K562 (cell line): Measurements from ENCODE around the gene ADCY4. TPM values are rescaled to one million over a fixed set of nuclear protein-coding genes. Genes with fewer than 3 reads are reported as not detected.

Experiments
- ATAC-seq: fragments of 200-7000 bp; cut with Tn5 transposase; 3 replicates; pipeline ENCODE4 v1.9.1; 2020; ENCODE audit warnings: moderate library complexity
- BruUV-seq: library from RNA; stranded (reverse); fragments of 400-500 nt; replicated peaks from 2 replicates; lab custom pipeline; 2021; lab: Mats Ljungman, UMichigan
- CTCF ChIA-PET: fragments of 300-600 bp; formaldehyde crosslinking; extraction: SDS; loops from one replicate; lab custom pipeline; 2021; ENCODE audit warnings: low intra/inter-chr PET ratio; lab: Yijun Ruan, JAX
- POLR2A ChIA-PET: fragments of 300-600, 350-650 bp; sonication (Branson Sonifier 250); formaldehyde crosslinking; extraction: SDS; loops from one replicate; lab custom pipeline; 2021; ENCODE audit warnings: antibody characterized with exemption, inconsistent platforms; lab: Yijun Ruan, JAX
- DNase-seq, 4 experiments: peaks; one replicate each; pipeline versions ENCODE4 v3.0.0 to v3.0.0-alpha.2; 2011 to 2018; ENCODE audit warnings: low spot score in 3 of 4, mixed read lengths in 3 of 4; ENCODE audit errors: extremely low read depth in 1 of 4
- FAIRE-seq: peaks from 2 replicates; lab custom pipeline; 2011; peaks lifted over from hg19 to GRCh38; lab: Jason Lieb, UNC
- H2AFZ ChIP-seq: 2 replicates; pipeline ENCODE4 v1.6.0; 2011; ENCODE audit warnings: low read depth, low read length, control low read depth, inconsistent platforms
- H3K27ac ChIP-seq: fragments of 200-600 bp; 3 replicates; pipeline ENCODE4 v1.8.0; 2011; ENCODE audit warnings: low read depth, mild to moderate bottlenecking, control low read depth, inconsistent platforms, low read length, moderate library complexity, mixed read lengths; ENCODE audit errors: extremely low read depth
- H3K27me3 ChIP-seq, 2 experiments: fragments of 300-600 bp in 1 of 2; 2 replicates in 1 of 2; 3 replicates in 1 of 2; pipeline versions ENCODE4 v1.6.0 to v1.8.0; 2011; ENCODE audit warnings: inconsistent platforms in 2 of 2, low read length in 2 of 2, mild to moderate bottlenecking in 1 of 2, mixed read lengths in 1 of 2, moderate library complexity in 1 of 2; ENCODE audit not compliant: control insufficient read depth in 2 of 2, insufficient read depth in 2 of 2
- H3K36me3 ChIP-seq: fragments of 300-600 bp; 3 replicates; pipeline ENCODE4 v1.8.0; 2011; ENCODE audit warnings: mild to moderate bottlenecking, low read length, inconsistent platforms; ENCODE audit not compliant: control insufficient read depth, insufficient read depth
- H3K4me1 ChIP-seq, 2 experiments: fragments of 200-600 bp in 1 of 2; replicated peaks in 1 of 2; 2 replicates in 1 of 2; 3 replicates in 1 of 2; pipeline versions ENCODE4 v1.5.1 to v1.8.0; 2011; ENCODE audit warnings: inconsistent platforms in 2 of 2, low read length in 2 of 2, mild to moderate bottlenecking in 1 of 2, mixed read lengths in 1 of 2, moderate library complexity in 1 of 2; ENCODE audit not compliant: control insufficient read depth in 2 of 2, insufficient read depth in 2 of 2
- H3K4me2 ChIP-seq: 2 replicates; pipeline ENCODE4 v1.6.1; 2011; ENCODE audit warnings: low read length, control low read depth, inconsistent platforms, mixed read lengths; ENCODE audit not compliant: insufficient read depth
- H3K4me3 ChIP-seq: fragments of 200-600 bp; sonication (generic), shearing (Covaris generic); 2 replicates; pipeline ENCODE4 v1.5.1; 2016; ENCODE audit warnings: control low read depth, inconsistent platforms
- H3K79me2 ChIP-seq: fragments of 200-600 bp; 3 replicates; pipeline ENCODE4 v1.8.0; 2011; ENCODE audit warnings: low read length, inconsistent platforms; ENCODE audit not compliant: control insufficient read depth, insufficient read depth
- H3K9ac ChIP-seq, 2 experiments: 2 replicates each; pipeline versions ENCODE4 v1.6.0 to v1.6.1; 2011; ENCODE audit warnings: low read depth in 2 of 2, low read length in 2 of 2, control low read depth in 1 of 2, inconsistent platforms in 1 of 2, mild to moderate bottlenecking in 1 of 2, mixed read lengths in 1 of 2; ENCODE audit not compliant: insufficient read depth in 1 of 2
- H3K9me1 ChIP-seq: one replicate; pipeline ENCODE4 v1.6.0; 2011; ENCODE audit warnings: inconsistent platforms, mild to moderate bottlenecking, low read length, moderate library complexity; ENCODE audit not compliant: control insufficient read depth, insufficient read depth
- H3K9me3 ChIP-seq: replicated peaks from 2 replicates; pipeline ENCODE4 v1.5.1; 2011; ENCODE audit warnings: low read depth, low read length, inconsistent platforms; ENCODE audit not compliant: control insufficient read depth, insufficient read depth
- H4K20me1 ChIP-seq: replicated peaks from 2 replicates; pipeline ENCODE4 v1.6.1; 2011; ENCODE audit warnings: low read length, inconsistent platforms, mixed read lengths; ENCODE audit not compliant: control insufficient read depth, insufficient read depth
- CUX1 ChIP-seq: fragments of 200-800 bp; sonication (Bioruptor generic); IDR thresholded peaks from 2 replicates; pipeline ENCODE4 v1.6.1; 2016; ENCODE audit warnings: missing genetic modification characterization, missing compliant biosample characterization
- FOXM1 ChIP-seq, 2 experiments: fragments of 450-650 bp in 1 of 2; sonication (generic) in 1 of 2; formaldehyde crosslinking in 1 of 2; IDR thresholded peaks; 2 replicates each; pipeline versions ENCODE4 v1.6.1 to v1.9.0; 2017 to 2022; ENCODE audit warnings: low read depth in 2 of 2, mild to moderate bottlenecking in 2 of 2, missing genetic modification reagents in 1 of 2, moderate library complexity in 1 of 2
- PTBP1 ChIP-seq: fragments of 200-400 bp; formaldehyde crosslinking; IDR thresholded peaks from 2 replicates; pipeline ENCODE4 v1.6.1; 2017; ENCODE audit warnings: low read depth, low read length
- SUPT5H ChIP-seq: fragments of 450-650 bp; IDR thresholded peaks from 2 replicates; pipeline ENCODE4 v1.6.1; 2016
- ZBED1 ChIP-seq: IDR thresholded peaks from 2 replicates; pipeline ENCODE4 v1.6.1; 2014
- ZNF121 ChIP-seq: sonication (generic); formaldehyde crosslinking; conservative IDR thresholded peaks from 2 replicates; pipeline ENCODE4 v1.8.0; 2022; ENCODE audit warnings: missing genetic modification reagents
- ZNF239 ChIP-seq: fragments of 250-450 bp; sonication (Bioruptor Pico); IDR thresholded peaks from 2 replicates; pipeline ENCODE4 v1.4.0; 2020; ENCODE audit warnings: mild to moderate bottlenecking
- ZNF407 ChIP-seq: fragments of 450-650 bp; IDR thresholded peaks from 2 replicates; pipeline ENCODE4 v1.6.1; 2016; ENCODE audit warnings: low read depth
- WGBS: fragments of 100-300 bp; shearing (Covaris generic); methylation state at CpG from one replicate; pipeline ENCODE4 v1.1.6; 2016; ENCODE audit warnings: low coverage, mixed read lengths; ENCODE audit not compliant: insufficient coverage; ENCODE audit errors: missing lambda C conversion rate; 5-methylcytosine and 5-hydroxymethylcytosine counted together
- in situ Hi-C: fragments of 300-500 bp; cut with MboI; formaldehyde crosslinking; loops from 4 replicates; pipeline ENCODE4 v1.15.0; 2018; ENCODE audit warnings: inconsistent platforms, mixed read lengths
- intact Hi-C: fragments of 100-400 bp; cut with micrococcal nuclease; formaldehyde crosslinking; loops from 2 replicates; pipeline ENCODE4 v1.14.2; 2022
- polyA plus RNA-seq, 8 experiments: library from polyadenylated mRNA; depleted of rRNA in 4 of 8; stranded (reverse) in 5 of 8; unstranded in 3 of 8; fragments of >200 nt; fragmentation: Nextera tagmentation in 2 of 8; fragmentation: Illumina TruSeq in 1 of 8; extraction: Ambion mirVana in 2 of 8; extraction: Trizol in 1 of 8; gene quantifications; 2 replicates each; pipeline versions ENCODE4 v1.2.1 to v1.2.3, GENCODE V29; 2011 to 2014; ENCODE audit warnings: inconsistent platforms in 1 of 8, missing spikeins in 1 of 8
- total RNA-seq, 7 experiments: library from RNA; depleted of rRNA in 6 of 7; stranded (reverse); fragments of >200 nt in 6 of 7; fragmentation: Illumina TruSeq in 2 of 7; extraction: Trizol in 2 of 7; gene quantifications; 2 replicates each; pipeline versions ENCODE4 v1.2.1 to v1.2.3, GENCODE V29; 2011 to 2021; ENCODE audit warnings: low replicate concordance in 1 of 7

Gene ADCY4
- total and polyA plus RNA-seq, 9 of the 15 experiments (the other 6 are each of a cell fraction or from before 2014, with no cell fraction given) = 0.04 to 0.31 (median 0.15) TPM; not detected in 2

DNA sequence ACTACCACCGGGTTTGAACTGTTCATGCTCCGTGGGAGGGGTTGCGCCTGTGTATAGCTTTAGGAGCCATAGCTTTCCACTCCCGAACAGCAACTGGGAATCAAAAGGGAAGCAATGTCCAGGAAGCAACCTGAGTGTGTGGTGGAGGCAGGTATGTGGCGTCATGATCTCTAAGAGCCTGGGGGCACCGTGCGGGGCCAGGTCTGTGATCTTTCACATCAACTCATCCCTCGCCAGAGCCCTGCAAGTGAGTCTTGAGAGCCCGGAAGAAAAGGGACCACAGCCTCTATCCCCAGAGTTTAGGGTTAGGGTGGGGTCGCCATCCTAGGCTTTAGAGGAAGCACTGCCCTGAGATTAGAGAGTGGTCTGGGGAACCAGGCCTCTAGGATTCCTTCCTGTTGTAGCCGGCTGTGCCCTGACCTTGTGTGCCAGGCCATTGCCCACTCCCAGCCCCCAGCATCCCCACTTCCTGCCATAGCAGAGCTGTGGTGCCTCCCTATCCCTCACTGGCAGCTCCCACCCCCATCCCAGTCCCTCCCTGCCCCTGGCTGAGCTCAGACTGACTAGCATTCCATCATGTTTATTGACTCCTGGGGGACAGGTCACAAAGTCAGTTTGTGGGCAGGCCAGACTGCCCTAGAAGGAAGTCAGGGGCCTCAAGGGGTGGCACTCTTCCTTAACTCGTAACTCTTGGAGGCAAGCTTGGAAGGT is 745 bp upstream of the ADCY4 start:
- ATAC-seq (no peak), FAIRE-seq (no peak), DNase-seq (no peak)
- no TSS peak for BruUV-seq
- Histone ChIP-seq H3K4me1 (peaks cover 5 to 43% of the 10 kb centered on the region in 2 experiments; a peak in 4 of 5 replicates), H3K36me3 (no peaks in the 10 kb centered on the region), H4K20me1 (no peaks in the 10 kb centered on the region), H3K79me2 (no peaks in the 10 kb centered on the region), H3K9ac (no peak overlapping the region), H3K4me3 (no peak overlapping the region), H3K4me2 (no peak overlapping the region), H3K27ac (no peak overlapping the region), H3K9me1 (no peaks in the 10 kb centered on the region), H3K9me3 (no peaks in the 10 kb centered on the region), H2AFZ (no peak overlapping the region), H3K27me3 (peaks cover 0 to 9% of the 10 kb centered on the region in 2 experiments; a peak in 1 of 5 replicates)
- WGBS = 25% methylated on average over 8 of the region's 12 CpGs
- intact Hi-C loops = no loop called here
- POLR2A ChIA-PET = interaction anchor here (0.7 to 1.0 kb wide), 2 partner anchors 96 kb away, joined by 3 to 4 read pairs; no protein-coding TSS in a partner anchor
- CTCF ChIA-PET = interaction anchor here (3.1 to 3.5 kb wide), 2 partner anchors 96 to 101 kb away, joined by 19 to 35 read pairs; no protein-coding TSS in a partner anchor
- in situ Hi-C loops = loop anchor here (25.0 kb wide), 1 partner anchor 352 kb away; no protein-coding TSS in a partner anchor
- TF ChIP-seq ZNF121 (CRISPR knock-in tag) (no peak), FOXM1 (IDR thresholded peaks at IDR 0.05; ENCODE audit: low read depth) (no peak), FOXM1 (CRISPR knock-in tag; IDR thresholded peaks at IDR 0.05; ENCODE audit: low read depth) (no peak), CUX1 (CRISPR knock-in tag) (no peak), PTBP1 (no peak), SUPT5H (no peak), ZNF239 (CRISPR knock-in tag) (no peak), ZBED1 (no peak), ZNF407 (no peak)
